Measurements from ENCODE around the gene NIPAL4.
"Not testable (repeated sequence)": the region's sequence is repeated elsewhere in the genome, so short reads cannot be mapped to it uniquely, and the experiment has no call there.

The NIPAL4 gene

DNA sequence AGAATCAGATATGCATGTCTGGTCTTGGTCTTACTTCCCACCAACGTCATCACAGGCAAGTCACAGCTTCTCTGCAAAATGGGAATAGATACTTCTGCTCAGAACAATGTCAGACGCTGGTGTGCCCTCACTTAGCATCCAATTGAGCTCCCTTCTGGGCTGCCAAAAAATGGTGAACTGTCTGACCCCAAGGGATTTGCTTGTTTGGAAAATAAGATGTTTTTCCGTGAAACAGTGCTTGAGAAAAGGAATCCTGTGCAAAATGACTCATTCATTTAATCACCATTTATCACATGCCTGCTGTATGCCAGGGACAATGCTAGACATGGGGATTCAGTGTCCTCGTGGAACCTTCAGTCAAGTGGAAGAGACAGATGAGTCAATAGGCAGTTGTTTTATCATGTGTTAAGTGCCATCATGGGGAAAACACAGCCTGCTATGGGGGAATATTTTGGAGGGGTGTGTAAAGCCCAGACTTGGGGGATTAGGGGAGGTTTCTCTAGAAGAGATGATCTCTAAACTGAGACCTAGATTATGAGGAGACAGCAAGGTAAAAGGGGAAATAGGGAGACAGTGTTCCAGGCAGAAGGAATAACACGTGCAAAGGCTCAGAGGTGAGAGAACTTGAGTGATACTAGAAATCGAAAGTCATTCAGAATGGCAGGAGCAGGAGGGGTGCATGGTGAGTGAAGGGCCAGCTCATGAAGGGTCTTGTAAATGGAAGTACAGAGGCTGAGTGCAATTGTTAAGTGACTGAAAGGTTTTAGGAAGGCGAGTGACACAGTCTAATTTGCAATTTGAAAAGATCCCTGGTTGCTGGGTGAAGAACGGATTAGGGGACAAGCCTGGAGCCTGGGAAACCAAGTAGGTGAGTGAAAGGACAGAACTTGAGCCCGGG is 3.9 kb downstream of the NIPAL4 start:
- no peak for DNase-seq

DNA sequence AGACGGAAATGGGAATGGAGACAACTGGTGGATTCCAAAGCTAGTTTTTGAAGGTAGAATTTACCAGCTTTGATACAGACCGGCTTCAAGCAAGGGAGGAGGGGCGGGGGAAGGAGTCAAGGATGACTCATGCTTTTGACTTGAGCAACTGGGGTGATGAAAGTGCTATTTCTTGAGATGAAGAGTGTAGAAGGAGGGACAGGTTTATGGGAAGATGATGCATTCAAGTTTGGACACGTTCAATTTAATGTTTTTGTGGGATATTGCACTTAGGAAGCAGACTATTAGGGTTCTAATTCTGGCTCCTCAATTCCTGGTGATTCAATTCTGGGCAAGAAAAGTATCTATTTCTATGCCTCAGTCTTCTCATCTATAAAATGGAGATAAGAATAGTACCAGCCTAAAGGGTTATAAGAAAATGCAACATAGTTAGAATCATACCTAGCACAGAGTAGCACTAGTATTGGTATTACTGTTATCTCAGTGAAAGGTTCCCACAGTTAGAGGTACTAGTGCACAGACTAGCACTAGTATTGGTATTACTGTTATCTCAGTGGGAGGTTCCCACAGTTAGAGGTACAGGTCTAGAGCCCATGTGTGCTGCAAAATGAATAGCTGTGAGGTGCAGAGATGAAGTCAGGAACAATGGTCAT is 4.6 kb downstream of the NIPAL4 start:
- no peak for DNase-seq

DNA sequence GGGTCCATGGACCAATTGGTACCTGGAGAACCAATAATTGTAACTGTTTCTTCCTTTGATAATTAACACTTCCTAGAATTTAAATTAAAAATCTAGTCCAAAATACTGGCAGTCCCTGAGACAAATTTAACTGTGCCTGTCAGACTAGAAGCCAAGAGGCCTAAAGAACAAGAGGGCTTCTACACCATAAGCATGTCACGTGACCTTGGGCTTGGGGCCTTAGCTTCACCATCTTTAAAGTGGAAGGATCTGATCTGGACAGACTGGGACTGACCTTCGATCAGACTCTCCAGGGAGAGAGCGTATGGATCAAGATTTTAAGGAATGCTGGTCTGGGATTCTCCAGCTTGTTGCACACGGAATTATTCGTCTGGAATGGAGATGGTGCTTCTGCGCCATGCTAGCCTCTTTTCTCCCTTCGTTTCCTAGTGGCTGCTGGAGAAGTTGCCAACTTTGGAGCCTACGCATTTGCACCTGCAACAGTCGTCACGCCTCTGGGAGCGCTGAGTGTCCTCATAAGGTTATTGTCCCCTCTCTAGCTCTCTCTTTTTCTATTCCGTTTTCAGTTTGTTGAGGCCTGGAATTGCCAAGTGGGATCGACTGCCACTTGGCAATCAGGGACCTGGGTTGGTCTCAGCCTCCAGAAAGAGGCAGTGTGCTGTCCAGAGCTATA is 8.4 kb downstream of the NIPAL4 start:
- DNase-seq = no peak

DNA sequence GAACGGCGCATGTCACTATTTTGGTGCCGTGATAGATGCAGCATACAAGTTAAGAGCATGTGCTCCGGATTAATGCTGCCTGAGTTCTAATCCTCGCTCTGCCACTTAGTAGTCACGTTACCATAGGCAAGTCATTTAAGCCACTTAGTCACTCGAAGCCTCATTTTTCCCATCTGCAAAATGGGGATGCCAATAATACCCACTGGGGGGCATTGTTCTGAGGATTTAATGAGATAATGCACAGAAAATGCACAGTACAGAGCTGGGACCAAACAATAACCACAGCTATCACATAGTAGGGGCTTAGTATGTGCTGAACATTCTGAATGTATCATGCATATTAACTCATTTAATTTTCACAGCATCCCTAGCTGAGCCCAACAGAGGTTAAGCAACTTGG is 9.1 kb downstream of the NIPAL4 start:
- no peak for DNase-seq

DNA sequence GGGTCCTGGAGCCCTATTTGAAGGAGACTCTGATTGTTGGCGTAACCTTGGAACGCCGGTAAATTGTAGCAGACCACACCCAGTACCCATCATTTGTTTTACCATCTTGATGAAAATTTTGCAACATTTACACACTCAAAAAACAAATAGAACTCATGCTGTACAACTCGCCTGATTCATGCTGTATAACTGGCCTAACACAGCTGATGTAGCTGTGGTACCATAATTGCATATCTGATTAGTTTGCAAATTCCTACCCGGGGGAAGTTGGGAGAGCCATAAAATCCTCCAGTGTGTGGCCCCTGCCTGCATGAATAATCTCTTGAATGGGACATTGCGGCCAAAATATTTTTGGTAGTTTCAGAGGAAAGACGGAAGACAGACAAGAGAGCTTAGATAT is 9.7 kb downstream of the NIPAL4 start:
- DNase-seq = no peak

DNA sequence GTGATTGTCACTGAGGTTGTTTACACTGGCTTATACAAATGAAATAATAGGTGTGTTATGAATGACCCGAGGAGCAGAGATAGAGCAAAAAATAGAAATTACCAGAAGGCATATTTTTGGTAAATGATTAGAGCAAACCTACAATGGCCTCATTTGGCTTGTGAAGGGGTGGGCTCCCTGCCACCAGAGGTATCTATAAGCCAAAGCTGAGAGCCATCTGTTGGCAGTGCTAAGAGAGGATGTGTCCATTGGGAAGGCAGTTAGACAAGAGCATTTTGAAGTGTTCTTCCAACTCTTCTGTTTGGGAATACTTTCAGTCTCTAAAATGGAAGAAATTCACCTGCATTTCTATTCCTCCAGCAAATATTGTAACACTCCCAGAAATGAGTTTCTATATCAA is 10.6 kb downstream of the NIPAL4 start:
- DNase-seq = no peak

DNA sequence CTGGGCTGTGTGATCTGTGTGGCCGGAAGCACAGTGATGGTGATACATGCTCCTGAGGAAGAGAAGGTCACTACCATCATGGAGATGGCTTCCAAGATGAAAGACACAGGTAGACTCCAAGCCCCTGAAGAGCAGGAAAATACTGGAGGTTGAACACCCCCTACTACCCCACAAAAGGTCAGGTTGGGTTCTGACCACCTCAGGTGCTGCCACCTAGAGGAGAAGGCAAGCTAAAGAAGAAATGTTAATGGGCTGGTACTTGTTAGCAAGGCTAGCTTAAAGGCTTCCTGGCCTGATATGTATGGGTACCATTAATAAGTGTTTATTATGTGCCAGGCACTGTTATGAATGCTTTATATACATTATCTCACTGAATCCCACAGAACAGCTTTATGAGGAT is 11.7 kb downstream of the NIPAL4 start:
- no peak for DNase-seq

DNA sequence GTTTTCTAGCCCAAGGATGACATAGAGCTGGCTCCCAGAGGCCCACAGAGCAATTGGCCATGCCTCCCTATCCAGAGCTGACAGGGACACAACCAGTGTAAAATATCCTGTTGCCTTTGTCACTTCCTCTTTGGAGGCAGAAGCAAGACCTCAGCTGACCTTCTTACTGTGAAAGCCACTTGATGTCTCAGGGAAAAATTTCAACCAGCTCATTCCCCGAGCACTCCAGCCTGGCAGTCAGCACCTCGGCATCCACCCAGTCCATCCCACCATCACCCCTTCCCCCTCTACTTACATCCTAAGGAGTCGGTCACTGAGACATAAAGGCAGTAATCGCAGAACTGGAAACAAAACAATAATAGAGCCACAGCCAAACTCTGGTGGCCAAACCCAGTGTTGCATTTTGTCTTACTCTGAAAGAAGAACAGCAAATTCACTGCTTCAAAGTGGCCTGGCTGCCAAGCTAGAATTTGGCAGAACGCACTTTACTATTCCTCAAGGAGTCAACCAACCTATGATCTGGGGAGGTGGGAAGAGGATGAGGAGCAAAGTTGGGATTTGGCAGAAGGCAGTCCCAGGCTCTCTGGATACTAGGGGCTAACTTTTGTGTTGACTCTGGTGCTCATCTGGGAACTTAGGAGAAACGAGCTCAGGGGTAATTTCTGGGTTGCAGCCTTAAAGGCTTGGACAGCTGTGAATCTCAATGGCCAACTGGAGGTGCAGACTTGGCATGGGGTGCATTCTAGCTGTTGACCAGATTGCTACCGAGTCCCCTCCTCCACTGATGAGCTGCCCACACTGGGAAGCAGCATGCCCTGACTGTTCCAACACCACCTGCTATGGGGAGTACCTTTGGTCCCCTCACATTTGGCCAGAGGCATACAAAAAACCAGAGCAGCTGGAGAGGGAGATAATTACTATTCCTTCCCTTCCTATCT is 13.6 kb downstream of the NIPAL4 start:
- no peak for DNase-seq

DNA sequence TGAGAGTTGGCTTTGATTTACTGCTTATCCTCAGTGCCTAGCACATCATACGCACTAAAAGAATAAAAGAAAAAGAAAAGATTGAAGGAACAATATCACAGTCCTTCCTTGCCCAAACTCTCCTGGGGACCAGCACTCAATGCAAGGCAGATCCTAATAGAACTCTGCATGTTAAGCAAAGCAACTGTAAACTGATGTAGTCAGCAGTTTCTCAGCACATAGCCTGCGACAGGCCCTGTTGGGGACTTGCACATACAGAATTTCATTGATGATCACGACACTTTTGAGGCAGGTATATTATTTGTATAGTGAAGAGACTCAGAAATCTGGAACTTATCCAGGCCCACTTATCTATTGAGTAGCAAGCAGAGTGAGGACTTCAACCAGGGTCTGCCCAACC is 15.4 kb downstream of the NIPAL4 start:
- DNase-seq = no peak

DNA sequence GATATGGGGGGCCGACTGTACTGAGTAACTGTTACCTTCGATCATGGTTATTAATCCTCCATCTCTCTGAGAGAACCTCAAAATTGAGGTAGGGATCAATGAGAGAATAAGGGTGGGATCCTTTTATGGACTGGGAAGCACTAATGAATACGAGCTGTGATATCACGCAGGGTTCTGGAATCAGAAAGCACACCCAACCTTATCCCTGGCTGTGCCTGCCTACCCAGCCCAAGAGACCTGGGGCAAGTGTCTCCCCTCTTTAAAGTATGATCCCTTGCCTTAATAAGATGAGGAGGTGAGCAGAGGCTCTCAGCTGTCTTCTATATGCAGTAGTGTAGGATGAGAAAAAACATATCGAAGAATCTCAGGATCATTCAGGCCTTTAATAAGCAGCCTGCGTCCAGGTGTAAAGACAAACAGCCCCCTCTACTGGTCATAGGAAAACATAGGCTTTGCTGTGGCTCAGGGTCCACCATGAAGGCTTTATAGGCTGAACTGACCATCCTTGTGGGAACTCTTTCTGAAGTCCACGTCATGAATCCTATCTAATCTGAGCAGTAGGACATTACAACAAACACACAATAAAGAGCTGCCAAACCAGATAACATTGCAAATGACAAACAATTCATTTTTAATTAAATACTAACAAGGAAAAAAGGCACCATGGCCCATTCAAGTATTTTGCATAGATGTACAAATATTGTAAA is 16.8 kb downstream of the NIPAL4 start:
- DNase-seq = peak; percentile 39

DNA sequence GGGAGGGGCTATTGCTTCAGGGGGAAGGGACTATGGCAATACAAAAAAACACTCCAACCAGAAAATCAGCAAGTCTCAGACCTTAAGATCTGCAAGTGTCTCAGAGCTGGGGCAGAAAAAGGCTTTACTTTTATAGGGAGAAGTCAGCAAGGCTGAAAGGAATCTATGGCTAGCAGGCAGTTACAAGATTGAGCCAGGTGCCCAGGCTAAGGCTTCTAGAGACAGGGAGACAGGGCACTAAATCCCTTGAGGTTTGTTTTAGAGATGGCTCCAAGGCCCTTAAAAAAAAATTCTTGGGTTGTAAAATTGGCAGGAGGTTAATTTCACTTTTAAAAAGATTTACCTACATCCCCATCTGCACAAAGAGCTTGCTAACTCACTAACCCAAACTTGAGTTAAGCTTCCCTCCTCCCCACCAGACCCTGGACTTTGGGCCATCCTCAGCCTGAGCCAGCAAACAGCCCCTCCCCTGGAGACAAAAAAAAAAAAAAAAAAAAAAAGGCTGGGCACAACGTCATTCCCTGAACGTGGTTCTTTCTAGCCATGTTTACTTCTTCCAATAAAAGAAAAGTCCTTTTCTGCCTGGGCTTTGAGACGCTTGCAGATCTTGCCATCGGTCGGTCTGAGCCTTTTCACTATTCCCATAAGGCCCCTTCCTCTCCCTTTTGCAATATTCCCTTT is 17.9 kb downstream of the NIPAL4 start:
- no peak for DNase-seq

DNA sequence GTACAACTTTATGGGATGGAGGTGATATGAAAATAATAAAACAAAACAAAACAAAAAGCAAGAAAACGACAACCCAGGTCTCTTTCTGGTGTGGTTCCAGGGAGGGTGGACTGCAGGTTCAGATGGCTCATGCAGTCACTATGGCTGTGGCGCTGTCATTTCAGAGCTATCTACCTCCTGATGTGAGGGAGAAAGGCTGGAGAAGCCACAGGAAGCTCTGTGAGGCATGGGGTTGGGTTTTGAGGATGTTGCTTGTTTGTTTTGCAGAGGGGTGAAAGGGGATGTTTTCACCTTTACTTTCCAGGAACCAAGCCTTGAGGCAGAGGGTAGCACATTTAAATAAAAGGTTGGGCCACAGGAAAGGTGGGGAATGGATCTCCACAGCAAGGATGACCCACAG is 18.7 kb downstream of the NIPAL4 start:
- no peak for DNase-seq

DNA sequence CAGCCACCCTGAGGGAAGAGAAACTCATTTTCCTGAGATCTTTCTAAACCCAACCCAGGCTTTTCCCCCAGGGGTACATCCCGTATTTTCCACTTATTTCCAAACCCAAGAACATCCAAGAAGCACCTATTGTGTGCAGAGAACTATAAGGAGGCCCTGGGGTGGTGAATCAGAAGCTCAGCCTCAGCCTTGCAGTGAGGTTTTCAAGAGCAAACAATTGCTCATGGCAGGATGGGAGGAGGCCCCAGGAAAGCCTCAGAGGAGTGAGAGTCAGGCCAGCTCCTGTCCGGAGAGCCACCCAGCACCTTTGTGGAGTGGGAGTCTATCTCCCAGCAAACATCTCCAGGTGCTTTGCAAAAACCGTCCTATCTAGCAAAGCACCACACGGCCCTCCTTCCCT is 19.2 kb downstream of the NIPAL4 start:
- DNase-seq = no peak

DNA sequence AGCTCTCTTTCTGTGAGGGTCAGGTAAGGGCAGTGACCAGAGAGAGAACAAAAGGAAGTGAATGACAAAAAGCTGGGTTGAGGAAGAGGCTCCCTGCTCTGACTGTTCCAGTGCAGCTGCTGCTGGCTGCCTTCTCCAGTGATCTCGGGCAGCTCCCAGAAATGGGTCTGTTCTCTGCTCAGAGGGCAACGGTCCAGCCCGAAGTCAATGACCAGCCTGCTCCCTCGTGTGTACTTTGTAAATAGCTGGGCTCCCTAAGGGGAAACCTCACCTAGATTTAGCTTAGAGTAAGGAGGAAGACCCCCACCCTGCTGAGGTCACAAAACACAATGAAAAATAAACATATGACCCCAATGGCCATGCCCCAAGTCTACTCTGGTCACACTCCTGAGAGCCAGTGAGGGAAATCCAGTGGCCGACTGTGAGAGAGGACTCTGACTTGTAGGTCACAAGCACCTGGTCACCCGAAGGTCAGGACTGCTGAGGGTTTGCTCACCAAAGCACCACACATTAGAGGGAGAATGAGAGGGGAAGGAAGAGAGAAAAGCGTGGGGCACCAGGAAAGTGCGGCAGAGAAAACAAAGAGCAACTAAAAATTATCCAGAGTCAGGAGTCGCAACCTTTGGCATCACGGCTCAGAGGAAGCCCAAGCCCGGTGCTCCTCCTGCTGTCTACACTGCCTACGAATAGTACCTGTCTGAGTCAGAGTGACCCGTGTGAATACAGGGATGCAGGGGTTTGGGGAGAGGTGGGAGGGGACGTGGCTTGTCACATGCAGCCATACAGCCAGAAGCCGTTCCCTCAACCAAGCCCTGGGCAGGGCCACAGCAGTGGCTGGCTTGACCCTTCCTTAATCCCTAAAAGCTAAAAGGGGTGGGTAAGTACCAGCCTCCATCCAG is 19.8 kb downstream of the NIPAL4 start:
- no peak for DNase-seq

DNA sequence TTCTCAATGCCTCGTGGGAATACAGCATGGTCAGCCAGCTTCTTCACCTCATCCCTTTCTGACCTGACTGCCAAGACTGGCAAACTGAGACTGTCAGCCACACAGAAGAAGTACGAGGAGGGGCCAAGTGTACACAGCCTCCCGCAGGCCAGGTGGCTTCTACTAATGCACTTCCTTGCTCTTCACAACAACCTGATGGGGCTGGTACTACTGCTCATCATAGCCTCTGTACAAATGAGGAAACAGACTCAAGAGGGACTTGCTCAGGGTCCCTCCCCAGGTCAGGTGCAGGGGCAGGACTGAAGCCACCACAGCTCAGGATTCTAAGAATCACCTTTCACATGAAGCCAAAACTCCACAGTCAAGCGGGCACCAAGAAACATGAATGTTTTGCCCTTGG is 21.3 kb downstream of the NIPAL4 start:
- no peak for DNase-seq

DNA sequence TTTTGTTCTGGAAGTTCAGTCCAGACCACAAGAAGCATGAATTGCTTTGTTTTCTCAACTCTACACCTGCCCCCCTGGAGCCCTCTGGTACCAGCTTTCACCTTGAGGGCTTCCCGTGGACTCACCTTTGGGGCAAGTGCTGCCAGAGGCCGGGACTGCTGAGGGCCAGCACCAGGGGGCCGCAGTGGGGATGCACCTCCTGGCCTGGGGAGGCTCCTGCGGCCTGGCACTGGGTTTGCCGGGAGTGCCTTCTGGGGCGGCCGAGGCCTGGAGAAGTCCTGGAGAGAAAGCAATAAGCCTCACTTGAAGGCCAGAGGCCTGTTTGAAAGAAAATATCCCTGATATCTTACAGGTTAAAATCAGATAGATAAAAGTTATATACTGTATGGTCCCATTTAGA is 21.7 kb downstream of the NIPAL4 start:
- no peak for DNase-seq

DNA sequence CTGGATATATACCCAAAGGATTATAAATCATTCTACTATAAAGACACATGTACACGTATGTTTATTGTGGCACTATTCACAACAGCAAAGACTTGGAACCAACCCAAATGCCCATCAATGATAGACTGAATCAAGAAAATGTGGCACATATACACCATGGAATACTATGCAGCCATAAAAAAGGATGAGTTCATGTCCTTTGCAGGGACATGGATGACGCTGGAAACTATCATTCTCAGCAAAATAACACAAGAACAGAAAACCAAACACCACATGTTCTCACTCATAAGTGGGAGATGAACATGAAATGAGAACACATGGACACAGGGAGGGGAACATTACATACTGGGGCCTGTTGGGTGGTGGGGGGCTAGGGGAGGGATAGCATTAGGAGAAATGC is 22.7 kb downstream of the NIPAL4 start:
- DNase-seq = not testable (repeated sequence)

DNA sequence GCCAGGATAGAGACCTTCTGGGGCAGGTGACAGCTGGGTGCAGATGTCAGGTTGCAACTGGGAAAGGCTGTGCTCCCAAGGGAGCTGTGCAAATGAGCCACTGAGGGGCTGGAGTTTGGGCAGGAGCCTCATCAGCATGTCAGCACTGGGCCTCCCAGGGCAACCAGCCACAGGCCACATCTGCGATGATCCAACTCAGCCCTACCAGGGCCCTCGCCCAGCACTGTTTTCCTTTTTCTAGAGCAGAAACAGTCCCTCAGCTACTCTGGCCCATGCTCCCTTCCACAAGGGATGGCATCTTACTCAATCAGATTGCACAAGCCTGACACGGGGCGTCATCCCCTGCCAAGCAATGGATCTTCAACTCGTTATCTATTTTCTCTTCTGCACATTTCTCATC is 24.8 kb downstream of the NIPAL4 start:
- DNase-seq = no peak

DNA sequence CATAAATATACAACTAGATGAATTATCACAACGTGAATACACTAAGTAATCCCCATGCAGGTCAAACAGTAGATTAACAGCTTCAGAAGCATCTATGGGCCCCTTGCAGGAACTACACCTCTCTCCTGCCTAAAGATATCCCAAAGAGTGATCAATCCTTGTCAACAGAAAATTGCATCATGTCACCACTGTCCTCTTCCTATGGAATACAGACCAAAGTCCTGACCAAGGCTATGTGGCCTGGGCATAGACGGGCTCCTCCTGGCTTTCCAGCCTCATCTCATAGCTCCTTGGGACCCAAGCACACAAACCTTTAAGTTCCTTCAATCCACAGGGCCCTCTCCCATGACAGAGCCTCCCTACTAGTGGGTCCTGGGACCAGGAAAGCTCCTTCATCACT is 25.3 kb downstream of the NIPAL4 start:
- DNase-seq = no peak

DNA sequence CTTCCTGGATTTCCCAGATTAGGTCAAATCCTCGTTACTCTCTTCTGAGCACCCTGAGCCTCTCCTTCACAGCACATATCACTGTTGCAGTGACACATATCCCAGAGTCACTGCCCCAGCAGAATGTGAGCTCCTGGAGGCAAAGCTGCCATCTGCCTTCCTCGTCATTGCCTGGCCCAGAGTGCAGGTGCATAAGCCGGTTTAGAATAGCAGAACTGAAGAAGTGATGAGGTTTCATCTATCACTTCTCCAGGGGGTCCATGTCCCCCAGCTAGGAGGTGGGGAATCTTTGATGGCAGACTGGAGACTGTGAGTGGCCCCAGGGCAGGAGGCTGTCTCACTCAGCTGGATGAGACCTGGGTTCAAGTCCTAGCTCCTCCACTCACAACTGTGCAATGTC is 25.8 kb downstream of the NIPAL4 start:
- no peak for DNase-seq
